ENCODE results near the gene TMEM131. TPM values are rescaled to one million over a fixed set of nuclear protein-coding genes. Genes with fewer than 3 reads are reported as not detected.

The TMEM131 gene
- total RNA-seq, 2 experiments from 2014 or later = 17.4 to 32.3 TPM

- H3K4me3 ChIP-seq (ENCODE audit: low read depth, low read length, poor library complexity, severe bottlenecking) = no peak overlapping the region
- TF ChIP-seq, protein P1, sequence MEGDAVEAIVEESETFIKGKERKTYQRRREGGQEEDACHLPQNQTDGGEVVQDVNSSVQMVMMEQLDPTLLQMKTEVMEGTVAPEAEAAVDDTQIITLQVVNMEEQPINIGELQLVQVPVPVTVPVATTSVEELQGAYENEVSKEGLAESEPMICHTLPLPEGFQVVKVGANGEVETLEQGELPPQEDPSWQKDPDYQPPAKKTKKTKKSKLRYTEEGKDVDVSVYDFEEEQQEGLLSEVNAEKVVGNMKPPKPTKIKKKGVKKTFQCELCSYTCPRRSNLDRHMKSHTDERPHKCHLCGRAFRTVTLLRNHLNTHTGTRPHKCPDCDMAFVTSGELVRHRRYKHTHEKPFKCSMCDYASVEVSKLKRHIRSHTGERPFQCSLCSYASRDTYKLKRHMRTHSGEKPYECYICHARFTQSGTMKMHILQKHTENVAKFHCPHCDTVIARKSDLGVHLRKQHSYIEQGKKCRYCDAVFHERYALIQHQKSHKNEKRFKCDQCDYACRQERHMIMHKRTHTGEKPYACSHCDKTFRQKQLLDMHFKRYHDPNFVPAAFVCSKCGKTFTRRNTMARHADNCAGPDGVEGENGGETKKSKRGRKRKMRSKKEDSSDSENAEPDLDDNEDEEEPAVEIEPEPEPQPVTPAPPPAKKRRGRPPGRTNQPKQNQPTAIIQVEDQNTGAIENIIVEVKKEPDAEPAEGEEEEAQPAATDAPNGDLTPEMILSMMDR (conservative IDR thresholded peaks at IDR 0.05; ENCODE audit: low read length) = no peak
- TF ChIP-seq EZH2phosphoT487 (IDR thresholded peaks at IDR 0.05; ENCODE audit: borderline replicate concordance, low read depth, low read length) = no peak
- H3K9me3 ChIP-seq (ENCODE audit: low read length) = 0 out of 2 replicates have a peak, but pooled peaks cover 6% of the 10 kb centered on the region
- no peak overlapping the region for H3K27ac ChIP-seq (ENCODE audit: low read depth, low read length, poor library complexity, severe bottlenecking)
- H2AFZ ChIP-seq (ENCODE audit: low read length) = no peak overlapping the region
- intact Hi-C loops (cut with micrococcal nuclease; ENCODE audit: unreplicated experiment) = no loop called here
- CTCF ChIA-PET (ENCODE audit: unreplicated experiment) = no interaction called here
- no peaks in the 10 kb centered on the region for H4K20me1 ChIP-seq (ENCODE audit: insufficient read depth, low read length)
- H3K79me2 ChIP-seq (ENCODE audit: insufficient read depth, low read depth, low read length) = peaks cover 3% of the 10 kb centered on the region; the same call in 1 of the 2 replicates
- no peaks in the 10 kb centered on the region for H3K9me2 ChIP-seq (ENCODE audit: insufficient read depth, low read length)
- peaks cover 34% of the 10 kb centered on the region for H3K4me1 ChIP-seq (ENCODE audit: insufficient read depth, low read length, poor library complexity, severe bottlenecking)
- H3K4me2 ChIP-seq (ENCODE audit: low read length) = no peak overlapping the region
- H3K36me3 ChIP-seq (ENCODE audit: insufficient read depth, low read length) = peaks cover 27% of the 10 kb centered on the region
- DNase-seq (ENCODE audit: low spot score) = no peak
- POLR2A ChIA-PET = interaction anchor here (0.7 kb wide), 1 partner anchor 10 kb away, joined by 4 read pairs; no protein-coding TSS in a partner anchor
- no TSS peak for BruUV-seq (replicated peaks)
These were observed 89.4 kb downstream of the TMEM131 start for GRCh38 chr2:97906307-97906706.

DNA sequence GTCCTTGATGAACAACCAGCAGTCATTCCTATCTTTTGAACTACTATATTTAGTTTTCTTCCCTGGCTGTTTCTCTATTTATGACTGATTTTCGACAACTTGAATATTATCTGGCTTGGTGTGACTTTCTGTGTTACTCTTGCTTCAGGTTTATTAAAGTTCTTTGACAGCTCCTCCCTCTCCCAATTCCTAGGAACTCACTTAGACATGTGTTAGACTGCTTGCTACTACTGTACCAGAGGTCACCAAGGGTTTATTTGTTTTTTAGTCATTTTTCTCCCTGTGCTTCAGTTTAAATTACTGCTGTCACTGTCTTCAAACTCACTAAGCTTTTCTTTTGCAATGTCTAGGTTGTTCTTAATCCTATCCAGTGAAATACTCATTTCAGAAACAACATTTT, 90.5 kb downstream of the TMEM131 start:
- Histone ChIP-seq H3K36me3 (ENCODE audit: insufficient read depth, low read length) (peaks cover 24% of the 10 kb centered on the region), H3K4me1 (ENCODE audit: insufficient read depth, low read length, poor library complexity, severe bottlenecking) (peaks cover 43% of the 10 kb centered on the region), H3K4me2 (ENCODE audit: low read length) (no peak overlapping the region), H2AFZ (ENCODE audit: low read length) (no peak overlapping the region), H3K4me3 (ENCODE audit: low read depth, low read length, poor library complexity, severe bottlenecking) (no peak overlapping the region), H3K9me2 (ENCODE audit: insufficient read depth, low read length) (no peaks in the 10 kb centered on the region), H3K79me2 (ENCODE audit: insufficient read depth, low read depth, low read length) (no peaks in the 10 kb centered on the region), H4K20me1 (ENCODE audit: insufficient read depth, low read length) (no peaks in the 10 kb centered on the region), H3K27ac (ENCODE audit: low read depth, low read length, poor library complexity, severe bottlenecking) (no peak overlapping the region), H3K9me3 (ENCODE audit: low read length) (no peaks in the 10 kb centered on the region)
- intact Hi-C loops (cut with micrococcal nuclease; ENCODE audit: unreplicated experiment) = no loop called here
- POLR2A ChIA-PET = no interaction called here
- TF ChIP-seq, protein P1 (conservative IDR thresholded peaks at IDR 0.05; ENCODE audit: low read length) = no peak
- no peak for TF ChIP-seq EZH2phosphoT487 (IDR thresholded peaks at IDR 0.05; ENCODE audit: borderline replicate concordance, low read depth, low read length)
- no TSS peak for BruUV-seq (replicated peaks)
- DNase-seq (ENCODE audit: low spot score) = no peak
- CTCF ChIA-PET (ENCODE audit: unreplicated experiment) = no interaction called here

GRCh38 chr2:97901862-97902261, 93.9 kb downstream of the TMEM131 start:
- TF ChIP-seq, protein P1 (conservative IDR thresholded peaks at IDR 0.05; ENCODE audit: low read length) = no peak
- TF ChIP-seq EZH2phosphoT487 (IDR thresholded peaks at IDR 0.05; ENCODE audit: borderline replicate concordance, low read depth, low read length) = no peak
- Histone ChIP-seq H3K27ac (ENCODE audit: low read depth, low read length, poor library complexity, severe bottlenecking) (no peak overlapping the region), H3K4me2 (ENCODE audit: low read length) (no peak overlapping the region), H3K79me2 (ENCODE audit: insufficient read depth, low read depth, low read length) (no peaks in the 10 kb centered on the region), H4K20me1 (ENCODE audit: insufficient read depth, low read length) (no peaks in the 10 kb centered on the region), H3K4me1 (ENCODE audit: insufficient read depth, low read length, poor library complexity, severe bottlenecking) (peaks cover 17% of the 10 kb centered on the region), H3K4me3 (ENCODE audit: low read depth, low read length, poor library complexity, severe bottlenecking) (no peak overlapping the region), H2AFZ (ENCODE audit: low read length) (no peak overlapping the region), H3K36me3 (ENCODE audit: insufficient read depth, low read length) (peaks cover 20% of the 10 kb centered on the region), H3K9me2 (ENCODE audit: insufficient read depth, low read length) (no peaks in the 10 kb centered on the region), H3K9me3 (ENCODE audit: low read length) (no peaks in the 10 kb centered on the region; the same call in 1 of the 2 replicates)
- CTCF ChIA-PET (ENCODE audit: unreplicated experiment) = no interaction called here
- POLR2A ChIA-PET = no interaction called here
- intact Hi-C loops (cut with micrococcal nuclease; ENCODE audit: unreplicated experiment) = no loop called here
- no TSS peak for BruUV-seq (replicated peaks)
- no peak for DNase-seq (ENCODE audit: low spot score)
